Omental fat pad (tissue), 4 donors: ENCODE results near the gene PRPSAP1. TPM values are rescaled to one million over a fixed set of nuclear protein-coding genes. Genes with fewer than 3 reads are reported as not detected.

Source experiments
- ATAC-seq: fragments of 150-250 bp; one replicate; pipeline ENCODE4 v1.9.1; 2016; ENCODE audit warnings: mild to moderate bottlenecking, moderate library complexity; ENCODE audit not compliant: low FRiP score
- DNase-seq: peaks from one replicate; pipeline ENCODE4 v3.0.0-alpha.2; 2019; ENCODE audit warnings: low spot score
- CTCF ChIP-seq, 3 donors: fragments of 450-650 bp; IDR thresholded peaks; one replicate each; pipeline ENCODE4 v1.5.1; 2016 to 2017; ENCODE audit warnings: antibody characterized with exemption in 3 of 3, mild to moderate bottlenecking in 3 of 3, moderate library complexity in 2 of 3
- total RNA-seq, 4 donors: library from RNA; depleted of rRNA; stranded (reverse); fragments of >200 nt; gene quantifications; one replicate each; pipeline ENCODE4 v1.1.0, GENCODE V29; 2016

PRPSAP1 gene
- total RNA-seq, 4 donors from 2014 or later: 31.3 to 80.4 (median 53.7) TPM

DNA sequence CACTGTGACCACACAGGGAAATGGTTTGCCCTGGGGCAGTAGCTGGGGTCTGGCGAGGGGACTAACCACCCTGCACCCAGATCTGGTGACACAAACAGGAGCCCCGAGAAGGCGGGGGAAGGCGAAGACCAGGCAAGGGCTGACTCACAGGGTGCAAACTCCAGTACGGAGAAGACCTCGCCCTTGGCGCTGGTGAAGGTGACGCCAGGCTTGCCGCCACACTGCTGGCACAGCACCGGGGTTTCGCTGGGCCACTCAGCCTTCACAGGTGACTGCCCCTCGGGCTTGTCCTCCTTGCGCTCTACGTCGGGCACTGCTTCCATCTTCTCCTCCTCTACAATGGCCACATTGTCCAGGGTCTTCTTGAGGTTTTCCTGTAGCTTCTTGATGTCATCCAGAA is 42.3 kb upstream of the PRPSAP1 start:
- ATAC-seq (no peak), DNase-seq (no peak)
- TF ChIP-seq CTCF (IDR thresholded peaks at IDR 0.05): no peak

GRCh38 chr17:76394166-76394565 is 40.5 kb upstream of the PRPSAP1 start:
- TF ChIP-seq CTCF (IDR thresholded peaks at IDR 0.05): no peak
- ATAC-seq (no peak), DNase-seq (no peak)

GRCh38 chr17:76391200-76391715 is 37.5 kb upstream of the PRPSAP1 start:
- no peak for ATAC-seq
- no peak for TF ChIP-seq CTCF (IDR thresholded peaks at IDR 0.05)
- no peak for DNase-seq

- no peak for TF ChIP-seq CTCF (IDR thresholded peaks at IDR 0.05)
- DNase-seq: no peak
- ATAC-seq: no peak
Measured at GRCh38 chr17:76390003-76390421, 36.3 kb upstream of the PRPSAP1 start.

GRCh38 chr17:76388966-76389888 is 35.5 kb upstream of the PRPSAP1 start:
- no peak for ATAC-seq
- DNase-seq: no peak
- no peak for TF ChIP-seq CTCF (IDR thresholded peaks at IDR 0.05)

- DNase-seq (no peak), ATAC-seq (no peak)
- TF ChIP-seq CTCF (IDR thresholded peaks at IDR 0.05): no peak
Measured at GRCh38 chr17:76386966-76387765, 33.5 kb upstream of the PRPSAP1 start.
